H1 (cell line): ENCODE results near the gene NUTM1. TPM values are rescaled to one million over a fixed set of nuclear protein-coding genes. Genes with fewer than 3 reads are reported as not detected.
A peak's percentile ranks its signal among the peaks of the same experiment; 100 is the strongest.

Source experiments
- BCL11A ChIP-seq, 2 experiments: IDR thresholded peaks; one replicate each; pipeline ENCODE4 v1.6.1; 2011; ENCODE audit warnings: low read depth in 2 of 2, low read length in 2 of 2, mild to moderate bottlenecking in 2 of 2
- CBX8 ChIP-seq: fragments of 300-800, 300-1000 bp; sonication (generic); IDR thresholded peaks from 2 replicates; pipeline ENCODE4 v1.7.1; 2016; ENCODE audit warnings: low read depth, low read length, borderline replicate concordance
- CHD1 ChIP-seq: IDR thresholded peaks from 2 replicates; pipeline ENCODE4 v1.6.1; 2012; ENCODE audit warnings: low read depth, low read length, improper control_type of control experiment
- CREB1 ChIP-seq: IDR thresholded peaks from 2 replicates; pipeline ENCODE4 v1.6.1; 2012; ENCODE audit warnings: inconsistent platforms
- E2F6 ChIP-seq: IDR thresholded peaks from 2 replicates; pipeline ENCODE4 v1.6.1; 2012; ENCODE audit warnings: inconsistent platforms
- FOSL1 ChIP-seq: IDR thresholded peaks from 2 replicates; pipeline ENCODE4 v1.6.1; 2011; ENCODE audit warnings: mild to moderate bottlenecking, low read depth, low read length, moderate library complexity; ENCODE audit not compliant: insufficient read depth
- GTF2F1 ChIP-seq: IDR thresholded peaks from 2 replicates; pipeline ENCODE4 v1.6.1; 2012; ENCODE audit warnings: low read depth, low read length, improper control_type of control experiment, borderline replicate concordance
- HDAC2 ChIP-seq, 2 experiments: fragments of 300-600 bp in 1 of 2; sonication (generic) in 1 of 2; IDR thresholded peaks; 2 replicates each; pipeline ENCODE4 v1.6.1; 2011 to 2012; ENCODE audit warnings: low read depth in 2 of 2, low read length in 2 of 2, mild to moderate bottlenecking in 2 of 2, moderate library complexity in 2 of 2, borderline replicate concordance in 1 of 2, inconsistent platforms in 1 of 2
- HDAC6 ChIP-seq: IDR thresholded peaks from one replicate; pipeline ENCODE4 v1.7.1; 2012; ENCODE audit warnings: low read depth, mild to moderate bottlenecking, inconsistent platforms, low read length, moderate library complexity
- JUN ChIP-seq: IDR thresholded peaks from 2 replicates; pipeline ENCODE4 v1.6.1; 2011; ENCODE audit warnings: low read depth, mild to moderate bottlenecking, improper control_type of control experiment, low read length
- JUND ChIP-seq: IDR thresholded peaks from 2 replicates; pipeline ENCODE4 v1.6.1; 2011; ENCODE audit warnings: mild to moderate bottlenecking, improper control_type of control experiment, low read length
- KDM5A ChIP-seq: fragments of 200-600 bp; IDR thresholded peaks from 2 replicates; pipeline ENCODE4 v1.7.1; 2012; ENCODE audit warnings: mild to moderate bottlenecking, low read length, inconsistent platforms, mixed read lengths
- RAD21 ChIP-seq, 2 experiments: IDR thresholded peaks in 1 of 2; conservative IDR thresholded peaks in 1 of 2; 2 replicates each; pipeline ENCODE4 v1.6.1; 2011; ENCODE audit warnings: low read depth in 2 of 2, low read length in 2 of 2, improper control_type of control experiment in 1 of 2, inconsistent platforms in 1 of 2, mild to moderate bottlenecking in 1 of 2, moderate library complexity in 1 of 2
- SIN3A ChIP-seq, 2 experiments: IDR thresholded peaks in 1 of 2; conservative IDR thresholded peaks in 1 of 2; 2 replicates each; pipeline ENCODE4 v1.6.1; 2011 to 2012; ENCODE audit warnings: low read length in 2 of 2, improper control_type of control experiment in 1 of 2, low read depth in 1 of 2, mild to moderate bottlenecking in 1 of 2
- SIRT6 ChIP-seq: IDR thresholded peaks from one replicate; pipeline ENCODE4 v1.7.1; 2012; ENCODE audit warnings: low read length, inconsistent platforms
- SP1 ChIP-seq: IDR thresholded peaks from 2 replicates; pipeline ENCODE4 v1.6.1; 2011; ENCODE audit warnings: low read depth, low read length
- SP2 ChIP-seq: IDR thresholded peaks from 2 replicates; pipeline ENCODE4 v1.6.1; 2012; ENCODE audit warnings: mild to moderate bottlenecking, low read length, inconsistent platforms
- SP4 ChIP-seq: IDR thresholded peaks from 2 replicates; pipeline ENCODE4 v1.6.1; 2012; ENCODE audit warnings: low read length, inconsistent platforms
- TAF1 ChIP-seq: IDR thresholded peaks from 2 replicates; pipeline ENCODE4 v1.6.1; 2011; ENCODE audit warnings: mild to moderate bottlenecking, low read depth, low read length
- polyA plus RNA-seq, 7 experiments: library from polyadenylated mRNA; depleted of rRNA in 3 of 7; stranded (reverse) in 5 of 7; unstranded in 2 of 7; fragments of >200 nt in 5 of 7; fragments of 200-250 nt in 2 of 7; gene quantifications; 1 replicate in 5 of 7; 2 replicates in 1 of 7; 4 replicates in 1 of 7; pipeline versions ENCODE4 v1.2.1 to v1.2.3, GENCODE V29; 2011 to 2013; ENCODE audit warnings: missing spikeins in 2 of 7, mixed read lengths in 2 of 7
- total RNA-seq: library from RNA; stranded (reverse); fragmentation: NEBNext Ultra II Directional; extraction: Animal tissue kit (Norgen Biotek cat#: 25700); gene quantifications from 2 replicates; pipeline ENCODE4 v1.2.1, GENCODE V29; 2021
- TF ChIP-seq, protein P1 (sequence below), 3 experiments: IDR thresholded peaks; 1 replicate in 2 of 3; 2 replicates in 1 of 3; pipeline versions ENCODE4 v1.5.1 to v1.6.1; 2011; ENCODE audit warnings: low read length in 3 of 3, mild to moderate bottlenecking in 3 of 3, inconsistent platforms in 2 of 3, low read depth in 1 of 3, moderate library complexity in 1 of 3; ENCODE audit not compliant: insufficient read depth in 1 of 3; ENCODE audit errors: control extremely low read depth in 1 of 3

The NUTM1 gene
- total and polyA plus RNA-seq, 2 of the 8 experiments (the other 6 are each of a cell fraction or from before 2014, with no cell fraction given), result 0.39 to 0.60 TPM

DNA sequence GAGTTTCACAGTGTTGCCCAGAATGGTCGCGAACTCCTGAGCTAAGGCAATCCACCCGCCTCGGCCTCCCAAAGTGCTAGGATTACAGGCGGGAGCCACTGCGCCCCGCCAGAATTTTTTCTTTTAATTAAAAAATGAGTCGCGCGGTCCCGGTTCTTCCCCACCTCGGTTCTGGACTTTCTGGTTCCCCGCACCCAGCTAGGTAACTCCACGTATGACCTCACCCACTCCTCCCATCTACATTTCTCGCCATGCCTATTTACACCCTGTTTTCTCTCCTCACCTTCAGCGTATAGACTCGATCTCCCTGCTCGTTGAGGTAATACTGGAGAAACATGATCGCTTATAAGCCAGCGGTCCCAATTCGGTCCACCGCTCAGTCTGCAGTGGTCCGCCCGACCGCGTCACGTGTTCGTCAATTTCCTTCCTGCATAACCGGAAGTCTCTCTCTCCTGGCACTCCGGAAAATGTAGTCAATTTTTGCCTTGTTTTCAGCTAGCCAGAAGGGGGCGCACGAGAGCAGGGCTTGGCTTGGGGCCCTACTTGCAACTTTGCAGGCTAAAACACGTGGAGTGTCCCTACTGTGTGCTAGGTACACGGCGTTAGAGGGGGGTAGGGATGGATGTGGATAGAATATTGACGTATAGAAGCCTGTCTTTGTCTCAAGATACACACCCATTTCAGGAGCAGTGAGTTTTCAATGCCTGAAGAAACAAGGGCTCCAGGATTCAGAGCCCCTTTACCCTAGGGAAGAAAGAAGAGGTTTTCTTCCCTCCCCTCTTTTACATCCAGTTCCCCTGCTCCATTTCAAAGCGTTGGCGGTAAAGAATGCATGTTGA, at the start of gene NUTM1, which contains the start of gene NOP10 (continued):
- TF ChIP-seq, protein P1, sequence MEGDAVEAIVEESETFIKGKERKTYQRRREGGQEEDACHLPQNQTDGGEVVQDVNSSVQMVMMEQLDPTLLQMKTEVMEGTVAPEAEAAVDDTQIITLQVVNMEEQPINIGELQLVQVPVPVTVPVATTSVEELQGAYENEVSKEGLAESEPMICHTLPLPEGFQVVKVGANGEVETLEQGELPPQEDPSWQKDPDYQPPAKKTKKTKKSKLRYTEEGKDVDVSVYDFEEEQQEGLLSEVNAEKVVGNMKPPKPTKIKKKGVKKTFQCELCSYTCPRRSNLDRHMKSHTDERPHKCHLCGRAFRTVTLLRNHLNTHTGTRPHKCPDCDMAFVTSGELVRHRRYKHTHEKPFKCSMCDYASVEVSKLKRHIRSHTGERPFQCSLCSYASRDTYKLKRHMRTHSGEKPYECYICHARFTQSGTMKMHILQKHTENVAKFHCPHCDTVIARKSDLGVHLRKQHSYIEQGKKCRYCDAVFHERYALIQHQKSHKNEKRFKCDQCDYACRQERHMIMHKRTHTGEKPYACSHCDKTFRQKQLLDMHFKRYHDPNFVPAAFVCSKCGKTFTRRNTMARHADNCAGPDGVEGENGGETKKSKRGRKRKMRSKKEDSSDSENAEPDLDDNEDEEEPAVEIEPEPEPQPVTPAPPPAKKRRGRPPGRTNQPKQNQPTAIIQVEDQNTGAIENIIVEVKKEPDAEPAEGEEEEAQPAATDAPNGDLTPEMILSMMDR (IDR thresholded peaks at IDR 0.05; ENCODE audit: control extremely low read depth in 1 of 3, insufficient read depth in 1 of 3, low read depth in 1 of 3, low read length in 3 of 3), result peak; percentile 77 to 99 (median 87)
- TF ChIP-seq SIN3A (conservative IDR thresholded peaks at IDR 0.05 in 1 of 2, IDR thresholded peaks at IDR 0.05 in 1 of 2; ENCODE audit: low read depth in 1 of 2, low read length in 2 of 2), result peak; percentile 72 to 94; a peak in 2 of 4 replicates
- peak; percentile 65 for TF ChIP-seq CREB1
- no peak for TF ChIP-seq BCL11A (IDR thresholded peaks at IDR 0.05; ENCODE audit: low read depth in 2 of 2, low read length in 2 of 2)
- TF ChIP-seq HDAC6, result no peak
- peak; percentile 73 for TF ChIP-seq TAF1
- peak; percentile 89 for TF ChIP-seq E2F6
- peak; percentile 87 for TF ChIP-seq CHD1
- TF ChIP-seq SP1, result peak; percentile 37; the same call in 1 of the 2 replicates
- TF ChIP-seq JUN, result no peak
- no peak for TF ChIP-seq KDM5A
- peak; percentile 82; the same call in 1 of the 2 replicates for TF ChIP-seq JUND
- peak; percentile 26 for TF ChIP-seq SIRT6
- peak; percentile 80 to 84 for TF ChIP-seq RAD21 (IDR thresholded peaks at IDR 0.05 in 1 of 2, conservative IDR thresholded peaks at IDR 0.05 in 1 of 2; ENCODE audit: low read depth in 2 of 2, low read length in 2 of 2)
- peak; percentile 56; the same call in 1 of the 2 replicates for TF ChIP-seq GTF2F1
- TF ChIP-seq FOSL1, result no peak
- 0 out of 4 replicates have a peak, but pooled peaks have one; percentile 10 to 50 for TF ChIP-seq HDAC2 (IDR thresholded peaks at IDR 0.05; ENCODE audit: borderline replicate concordance in 1 of 2, low read depth in 2 of 2, low read length in 2 of 2)
- no peak for TF ChIP-seq SP2
- TF ChIP-seq CBX8, result no peak
- no peak for TF ChIP-seq SP4
